GM18508 (cell line): ENCODE data around the gene HBZ.
"Not testable (repeated sequence)": the region's sequence is repeated elsewhere in the genome, so short reads cannot be mapped to it uniquely, and the experiment has no call there.

Source experiments
- ATAC-seq: cut with Tn5 transposase; IDR thresholded peaks from one replicate; pipeline ENCODE4 v1.9.1; 2021; ENCODE audit warnings: moderate number of reproducible peaks; ENCODE audit not compliant: insufficient read depth, unreplicated experiment

Gene HBZ

DNA sequence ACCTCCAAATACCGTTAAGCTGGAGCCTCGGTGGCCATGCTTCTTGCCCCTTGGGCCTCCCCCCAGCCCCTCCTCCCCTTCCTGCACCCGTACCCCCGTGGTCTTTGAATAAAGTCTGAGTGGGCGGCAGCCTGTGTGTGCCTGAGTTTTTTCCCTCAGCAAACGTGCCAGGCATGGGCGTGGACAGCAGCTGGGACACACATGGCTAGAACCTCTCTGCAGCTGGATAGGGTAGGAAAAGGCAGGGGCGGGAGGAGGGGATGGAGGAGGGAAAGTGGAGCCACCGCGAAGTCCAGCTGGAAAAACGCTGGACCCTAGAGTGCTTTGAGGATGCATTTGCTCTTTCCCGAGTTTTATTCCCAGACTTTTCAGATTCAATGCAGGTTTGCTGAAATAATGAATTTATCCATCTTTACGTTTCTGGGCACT, 25.0 kb downstream of the HBZ start:
- no peak for ATAC-seq

DNA sequence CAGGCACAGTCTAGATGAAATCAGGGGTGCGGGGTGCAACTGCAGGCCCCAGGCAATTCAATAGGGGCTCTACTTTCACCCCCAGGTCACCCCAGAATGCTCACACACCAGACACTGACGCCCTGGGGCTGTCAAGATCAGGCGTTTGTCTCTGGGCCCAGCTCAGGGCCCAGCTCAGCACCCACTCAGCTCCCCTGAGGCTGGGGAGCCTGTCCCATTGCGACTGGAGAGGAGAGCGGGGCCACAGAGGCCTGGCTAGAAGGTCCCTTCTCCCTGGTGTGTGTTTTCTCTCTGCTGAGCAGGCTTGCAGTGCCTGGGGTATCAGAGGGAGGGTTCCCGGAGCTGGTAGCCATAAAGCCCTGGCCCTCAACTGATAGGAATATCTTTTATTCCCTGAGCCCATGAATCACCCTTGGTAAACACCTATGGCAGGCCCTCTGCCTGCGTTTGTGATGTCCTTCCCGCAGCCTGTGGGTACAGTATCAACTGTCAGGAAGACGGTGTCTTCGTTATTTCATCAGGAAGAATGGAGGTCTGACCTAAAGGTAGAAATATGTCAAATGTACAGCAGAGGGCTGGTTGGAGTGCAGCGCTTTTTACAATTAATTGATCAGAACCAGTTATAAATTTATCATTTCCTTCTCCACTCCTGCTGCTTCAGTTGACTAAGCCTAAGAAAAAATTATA, 25.7 kb downstream of the HBZ start:
- ATAC-seq = no peak

DNA sequence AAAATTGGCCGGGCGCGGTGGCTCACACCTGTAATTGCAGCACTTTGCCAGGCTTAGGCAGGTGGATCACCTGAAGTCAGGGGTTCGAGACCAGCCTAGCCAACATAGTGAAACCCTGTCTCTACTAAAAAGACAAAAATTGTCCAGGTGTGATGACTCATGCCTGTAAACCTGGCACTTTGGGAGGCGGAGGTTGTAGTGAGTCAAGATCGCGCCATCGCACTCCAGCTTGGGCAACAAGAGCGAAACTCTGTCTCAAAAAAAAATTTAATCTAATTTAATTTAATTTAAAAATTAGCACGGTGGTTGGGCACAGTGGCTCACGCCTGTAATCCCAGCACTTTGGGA, 26.2 kb downstream of the HBZ start:
- ATAC-seq = no peak

DNA sequence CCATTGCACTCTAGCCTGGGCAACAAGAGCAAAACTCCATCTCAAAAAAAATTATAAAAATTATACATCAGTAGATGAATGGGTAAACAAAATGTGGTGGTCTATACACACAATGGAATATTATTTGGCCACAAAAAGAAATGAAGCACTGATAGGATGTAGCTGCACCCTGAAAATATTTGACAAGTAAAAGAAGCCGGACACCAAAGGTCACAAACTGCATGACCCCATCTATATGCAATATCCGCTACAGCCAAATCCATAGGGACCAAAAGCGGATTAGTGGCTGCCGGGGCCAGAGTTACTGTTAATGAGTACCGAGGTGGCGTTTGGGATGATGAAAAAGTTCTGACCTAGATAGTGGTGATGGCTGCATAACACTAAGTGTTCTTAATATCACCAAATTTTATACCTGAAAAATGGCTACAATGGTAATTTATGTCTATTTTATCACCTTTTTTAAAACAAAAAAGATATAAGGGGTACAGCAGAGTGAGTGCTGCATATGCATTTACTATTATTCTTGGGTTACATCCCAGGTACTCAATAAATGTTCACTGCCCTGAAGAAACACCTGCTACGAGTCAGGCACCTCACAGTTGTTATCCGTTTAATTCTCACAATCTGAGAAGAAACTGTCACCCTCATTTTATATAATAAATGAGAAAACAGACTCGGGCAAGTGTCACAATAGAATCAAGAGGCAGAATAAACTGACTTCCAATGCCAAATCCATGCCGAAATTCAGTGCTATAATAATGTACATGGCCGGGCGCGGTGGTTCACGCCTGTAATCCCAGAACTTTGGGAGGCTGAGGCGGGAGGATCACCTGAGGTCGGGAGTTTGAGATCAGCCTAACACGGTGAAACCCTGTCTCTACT, 27.0 kb downstream of the HBZ start:
- no peak for ATAC-seq

DNA sequence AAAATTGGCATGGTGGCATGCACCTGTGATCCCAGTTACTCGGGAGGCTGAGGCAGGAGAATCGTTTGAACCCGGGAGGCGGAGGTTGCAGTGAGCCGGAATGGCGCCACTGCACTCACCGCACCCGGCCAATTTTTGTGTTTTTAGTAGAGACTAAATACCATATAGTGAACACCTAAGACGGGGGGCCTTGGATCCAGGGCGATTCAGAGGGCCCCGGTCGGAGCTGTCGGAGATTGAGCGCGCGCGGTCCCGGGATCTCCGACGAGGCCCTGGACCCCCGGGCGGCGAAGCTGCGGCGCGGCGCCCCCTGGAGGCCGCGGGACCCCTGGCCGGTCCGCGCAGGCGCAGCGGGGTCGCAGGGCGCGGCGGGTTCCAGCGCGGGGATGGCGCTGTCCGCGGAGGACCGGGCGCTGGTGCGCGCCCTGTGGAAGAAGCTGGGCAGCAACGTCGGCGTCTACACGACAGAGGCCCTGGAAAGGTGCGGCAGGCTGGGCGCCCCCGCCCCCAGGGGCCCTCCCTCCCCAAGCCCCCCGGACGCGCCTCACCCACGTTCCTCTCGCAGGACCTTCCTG, 27.7 kb downstream of the HBZ start, which contains the start of gene HBQ1:
Gene HBQ1 (plus strand): TSS at position 359 of the 575 bp plus-strand sequence. CDS start 28 bp downstream, at position 387.
- no peak for ATAC-seq

DNA sequence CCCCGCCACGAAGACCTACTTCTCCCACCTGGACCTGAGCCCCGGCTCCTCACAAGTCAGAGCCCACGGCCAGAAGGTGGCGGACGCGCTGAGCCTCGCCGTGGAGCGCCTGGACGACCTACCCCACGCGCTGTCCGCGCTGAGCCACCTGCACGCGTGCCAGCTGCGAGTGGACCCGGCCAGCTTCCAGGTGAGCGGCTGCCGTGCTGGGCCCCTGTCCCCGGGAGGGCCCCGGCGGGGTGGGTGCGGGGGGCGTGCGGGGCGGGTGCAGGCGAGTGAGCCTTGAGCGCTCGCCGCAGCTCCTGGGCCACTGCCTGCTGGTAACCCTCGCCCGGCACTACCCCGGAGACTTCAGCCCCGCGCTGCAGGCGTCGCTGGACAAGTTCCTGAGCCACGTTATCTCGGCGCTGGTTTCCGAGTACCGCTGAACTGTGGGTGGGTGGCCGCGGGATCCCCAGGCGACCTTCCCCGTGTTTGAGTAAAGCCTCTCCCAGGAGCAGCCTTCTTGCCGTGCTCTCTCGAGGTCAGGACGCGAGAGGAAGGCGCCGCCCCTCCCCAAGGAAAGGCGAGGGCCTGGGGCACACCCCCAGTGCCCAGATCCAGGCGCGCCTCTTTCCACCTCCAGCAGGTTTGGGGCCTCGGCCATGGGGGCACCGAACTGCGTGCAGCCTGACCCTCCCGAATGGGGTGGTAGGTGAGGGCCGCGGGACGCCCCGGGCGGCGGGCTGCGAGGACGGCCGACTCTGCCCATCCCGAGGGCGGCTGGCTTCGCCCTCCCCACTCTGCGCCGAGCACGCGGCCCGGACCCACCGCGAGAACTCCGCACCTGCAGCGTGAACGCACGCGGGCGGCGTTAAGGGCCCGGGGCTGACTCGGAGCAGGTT, 28.5 kb downstream of the HBZ start:
- ATAC-seq = no peak

DNA sequence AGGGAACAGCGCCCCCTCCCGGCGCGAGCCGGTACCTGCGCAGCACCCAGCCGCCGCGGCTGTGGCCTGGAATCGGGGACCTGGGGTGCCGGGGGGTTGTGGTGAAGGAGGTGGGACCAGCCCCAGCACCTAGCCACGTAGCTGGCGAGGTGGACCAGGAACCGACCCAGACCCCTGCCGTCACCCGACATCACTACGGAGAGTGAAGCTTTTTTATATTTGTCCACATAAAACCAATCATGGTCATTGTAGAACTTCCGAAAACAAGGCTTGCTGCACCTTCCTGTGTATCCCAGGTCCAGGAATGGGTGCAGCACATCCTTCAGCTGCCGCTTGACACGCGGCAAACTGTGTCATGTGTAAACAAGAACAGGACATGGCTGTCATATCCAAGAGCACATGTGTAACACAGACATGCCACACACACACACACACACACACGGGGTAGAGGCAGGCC, 29.1 kb downstream of the HBZ start:
- no peak for ATAC-seq

DNA sequence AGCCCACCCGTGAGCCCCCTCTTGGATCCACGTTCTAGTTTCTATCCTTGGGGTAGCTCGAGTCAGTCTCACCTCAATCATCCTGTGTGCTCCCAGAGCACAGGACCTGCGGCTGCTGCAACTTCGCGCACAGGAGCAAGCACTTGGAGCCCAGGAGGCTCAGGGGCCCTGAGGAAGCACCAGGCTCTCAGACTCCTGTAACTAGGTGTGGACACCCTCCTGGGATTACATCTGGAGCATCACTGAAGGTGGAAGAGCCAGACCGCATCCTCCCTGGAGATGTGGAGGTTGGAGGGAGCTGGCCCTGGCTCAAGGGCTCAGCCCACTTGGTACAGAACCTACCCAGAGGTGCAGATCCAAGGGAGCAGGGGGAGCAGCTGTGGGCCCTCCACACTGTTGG, 30.6 kb downstream of the HBZ start:
- no peak for ATAC-seq

DNA sequence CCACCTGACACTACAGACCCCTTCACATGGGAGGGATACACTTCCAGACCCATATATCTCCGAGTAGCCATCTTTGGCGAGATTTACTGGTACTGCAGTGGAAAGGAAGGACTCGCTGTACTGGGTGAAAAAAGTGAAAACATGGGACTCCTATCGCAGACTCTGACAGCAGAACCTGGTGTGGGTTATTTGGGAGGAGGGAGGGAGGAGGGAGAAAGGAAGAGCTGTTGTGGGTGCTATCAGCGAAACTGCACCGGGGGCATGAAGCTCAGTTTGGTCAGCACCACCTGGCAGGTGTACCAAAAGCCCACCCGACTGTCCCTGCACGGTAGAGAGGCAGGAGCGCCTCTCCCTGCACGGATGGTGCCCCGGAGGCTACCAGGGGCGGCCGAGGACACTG, 32.8 kb downstream of the HBZ start:
- ATAC-seq = no peak

DNA sequence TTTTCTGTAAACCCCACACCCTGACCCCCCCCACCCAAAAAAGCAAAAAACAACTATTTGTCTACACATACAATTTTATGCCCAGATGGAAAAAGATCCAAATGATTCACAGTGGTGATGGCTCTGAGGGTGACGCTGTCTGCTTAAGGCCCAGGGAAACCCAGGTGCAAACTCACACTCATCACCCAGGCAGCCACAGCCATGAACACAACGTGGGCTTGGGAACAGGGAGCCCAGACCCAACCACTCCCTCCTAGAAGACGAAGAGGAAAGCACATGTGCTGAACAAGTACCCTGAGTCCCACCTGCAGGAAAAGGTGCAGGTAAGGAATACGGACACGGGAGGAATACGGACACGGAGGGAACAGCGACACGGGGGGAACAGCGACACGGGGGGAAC, 33.2 kb downstream of the HBZ start:
- ATAC-seq = no peak

DNA sequence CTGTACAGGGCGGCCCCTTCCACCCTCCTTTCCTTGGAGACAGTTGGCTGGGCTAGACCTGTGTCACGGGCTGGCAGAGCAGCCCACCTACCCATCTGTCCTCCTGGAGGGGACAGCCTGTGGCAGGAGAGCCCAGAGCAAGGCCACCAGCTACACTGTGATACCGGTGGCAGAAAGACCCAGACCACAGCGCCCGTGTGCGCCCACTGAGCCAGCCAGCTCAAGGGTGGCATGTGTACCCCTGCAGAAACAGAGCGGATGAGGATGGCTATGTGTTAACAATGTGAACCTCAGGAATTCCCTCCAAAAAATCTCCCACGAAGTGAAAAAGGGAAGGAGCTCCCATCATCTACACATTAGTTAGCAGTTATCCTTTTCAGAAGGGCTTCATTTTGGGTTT, 34.9 kb downstream of the HBZ start:
- ATAC-seq = no peak

DNA sequence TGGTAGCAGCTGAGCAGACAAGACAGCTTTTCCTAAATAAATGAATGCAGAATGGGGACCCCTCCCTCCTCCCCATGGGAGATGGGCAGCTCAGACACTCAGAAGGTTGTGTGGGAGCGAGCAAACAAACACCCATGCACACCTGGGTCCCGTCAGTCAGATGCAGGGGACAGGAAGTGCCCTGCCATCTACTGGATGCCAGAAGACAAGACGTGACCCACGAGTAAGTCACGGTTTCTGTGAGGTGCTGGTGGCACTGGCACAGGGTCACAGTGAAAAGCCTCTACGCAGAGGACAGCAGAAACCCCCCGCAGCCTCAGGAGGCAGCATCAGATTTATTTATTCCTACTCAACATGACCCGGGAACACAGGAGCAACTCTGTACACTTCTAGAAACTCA, 36.2 kb downstream of the HBZ start:
- no peak for ATAC-seq

DNA sequence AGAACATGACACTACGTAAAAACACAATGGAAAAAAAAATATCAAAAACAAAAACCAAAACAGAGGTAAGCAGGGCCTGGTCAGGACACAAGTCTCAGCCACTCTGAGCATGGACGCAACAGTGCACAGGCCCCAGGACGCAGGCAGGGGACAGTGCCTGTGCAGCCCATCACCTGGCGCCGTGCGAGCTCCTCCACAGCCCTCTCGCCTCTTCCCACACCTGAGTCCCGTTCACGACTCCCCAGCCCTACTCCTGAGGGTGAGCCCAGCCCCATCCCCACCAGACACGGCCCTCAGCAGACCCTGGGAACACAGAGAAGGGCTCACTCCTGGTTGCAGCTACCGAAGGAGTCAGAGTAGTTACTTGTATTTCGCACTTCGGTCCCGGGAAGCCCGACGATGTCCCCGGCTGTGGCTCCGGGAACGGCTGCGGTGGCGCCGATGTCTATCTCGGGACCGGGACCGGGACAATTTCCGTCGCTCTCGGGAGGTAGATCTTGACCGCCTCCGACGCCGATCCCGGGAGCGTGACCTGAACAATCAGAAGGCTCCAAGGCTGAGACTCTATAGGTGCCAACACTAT, 37.3 kb downstream of the HBZ start:
- no peak for ATAC-seq

DNA sequence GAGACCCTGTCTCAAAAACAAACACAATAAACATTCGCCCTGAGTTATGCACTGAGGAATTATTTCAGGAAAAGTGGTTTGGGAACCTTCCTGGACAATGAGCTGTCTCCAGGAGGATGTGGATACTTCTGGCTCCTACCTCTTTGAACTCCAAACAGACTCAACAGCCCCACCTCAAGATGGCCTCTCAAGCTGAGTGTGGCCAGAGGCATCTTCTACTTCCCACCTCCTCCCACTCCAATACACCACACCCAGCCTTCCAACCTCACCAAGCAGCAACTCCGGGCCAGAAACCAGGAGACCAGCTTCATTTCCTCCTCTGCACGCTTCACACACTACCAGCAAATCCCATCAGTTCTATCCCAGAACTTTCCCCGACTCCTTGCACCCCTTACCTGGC, 39.4 kb downstream of the HBZ start:
- no peak for ATAC-seq

DNA sequence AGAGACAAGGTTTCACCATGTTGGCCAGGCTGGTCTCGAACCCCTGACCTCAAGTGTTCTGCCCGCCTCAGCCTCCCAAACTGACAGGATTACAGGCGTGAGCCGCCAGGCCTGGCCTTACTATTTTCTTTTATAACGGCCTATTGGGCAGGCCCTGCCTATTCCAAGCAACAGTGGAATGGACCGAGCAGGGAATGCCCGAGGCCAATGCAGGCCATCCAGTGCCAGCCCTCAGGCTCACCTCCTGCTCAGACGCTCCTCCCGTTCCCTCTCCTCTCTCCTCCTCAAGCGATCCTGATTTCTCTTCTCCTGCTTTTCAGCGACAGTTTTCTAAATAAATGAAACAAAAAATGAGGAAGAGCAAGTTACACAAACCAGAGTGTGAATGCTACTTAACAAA, 40.2 kb downstream of the HBZ start:
- ATAC-seq = no peak

DNA sequence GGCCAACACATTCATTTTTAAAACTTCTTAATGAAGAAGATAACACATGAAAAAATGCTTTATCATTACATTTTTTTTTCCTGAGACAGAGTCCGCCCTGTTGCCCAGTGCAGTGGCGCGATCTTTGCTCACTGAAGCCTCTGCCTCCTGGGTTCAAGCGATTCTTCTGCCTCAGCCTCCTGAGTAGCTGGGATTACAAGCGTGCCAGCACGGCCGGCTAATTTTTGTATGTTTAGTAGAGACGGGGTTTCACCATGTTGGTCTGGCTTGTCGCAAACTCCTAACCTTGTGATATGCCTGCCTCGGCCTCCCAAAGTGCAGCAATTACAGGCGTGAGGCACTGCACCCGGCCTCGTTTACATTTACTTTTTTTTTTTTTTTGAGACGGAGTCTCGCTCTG, 41.0 kb downstream of the HBZ start:
- ATAC-seq = no peak

DNA sequence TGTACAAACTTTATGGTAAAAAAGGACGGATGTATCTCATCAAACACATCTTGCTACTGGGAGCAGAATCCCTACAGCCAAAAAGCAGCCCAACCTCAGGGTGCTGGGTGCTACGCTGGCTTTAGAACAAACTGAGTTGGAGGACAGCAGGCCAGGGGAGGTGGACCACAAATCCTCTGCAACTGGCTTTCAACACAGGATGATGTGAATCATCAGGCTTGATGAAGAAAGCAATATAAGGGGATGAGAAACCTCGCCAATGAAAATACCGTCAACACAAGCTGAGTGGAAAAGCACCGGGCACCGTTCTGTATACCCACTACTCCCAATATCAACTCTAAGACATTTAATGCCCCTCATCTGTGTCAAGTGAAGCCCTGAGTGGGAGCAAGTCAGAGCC, 42.1 kb downstream of the HBZ start:
- ATAC-seq = no peak

DNA sequence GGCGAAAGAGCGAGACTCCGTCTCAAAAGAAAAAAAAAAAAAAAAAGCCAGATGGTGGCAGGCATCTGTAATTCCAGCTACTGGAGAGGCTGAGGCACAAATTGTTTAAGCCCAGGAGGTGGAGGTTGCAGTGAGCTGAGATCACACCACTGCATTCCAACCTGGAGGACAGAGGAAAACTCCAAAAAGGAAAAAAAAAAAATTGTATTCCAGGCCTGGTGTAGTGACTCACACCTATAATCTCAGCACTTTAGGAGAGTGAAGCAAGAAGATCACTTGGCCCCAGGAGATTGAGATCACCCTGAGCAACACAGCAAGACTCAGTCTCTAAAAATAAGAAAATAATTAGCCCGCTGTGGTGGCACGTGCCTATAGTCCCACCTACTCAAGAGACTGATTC, 47.9 kb downstream of the HBZ start:
- ATAC-seq = no peak

DNA sequence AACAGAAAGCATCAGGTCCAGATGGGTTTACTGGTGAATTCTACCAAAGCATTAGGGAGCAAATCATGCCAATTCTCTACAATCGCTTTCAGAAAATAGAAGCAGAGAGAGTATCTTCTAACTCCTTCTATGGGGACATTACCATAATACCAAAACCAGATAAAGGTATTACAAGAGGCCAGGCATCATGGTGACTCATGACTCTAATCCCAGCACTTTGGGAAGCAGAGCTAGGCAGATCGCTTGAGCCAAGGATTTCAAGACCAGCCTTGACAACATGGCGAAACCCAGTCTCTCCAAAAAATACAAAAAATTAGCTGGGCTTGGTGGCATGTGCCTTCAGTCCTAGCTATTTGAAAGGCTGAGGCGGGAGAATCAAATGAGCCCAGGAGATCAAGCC, 50.8 kb downstream of the HBZ start:
- ATAC-seq = no peak

DNA sequence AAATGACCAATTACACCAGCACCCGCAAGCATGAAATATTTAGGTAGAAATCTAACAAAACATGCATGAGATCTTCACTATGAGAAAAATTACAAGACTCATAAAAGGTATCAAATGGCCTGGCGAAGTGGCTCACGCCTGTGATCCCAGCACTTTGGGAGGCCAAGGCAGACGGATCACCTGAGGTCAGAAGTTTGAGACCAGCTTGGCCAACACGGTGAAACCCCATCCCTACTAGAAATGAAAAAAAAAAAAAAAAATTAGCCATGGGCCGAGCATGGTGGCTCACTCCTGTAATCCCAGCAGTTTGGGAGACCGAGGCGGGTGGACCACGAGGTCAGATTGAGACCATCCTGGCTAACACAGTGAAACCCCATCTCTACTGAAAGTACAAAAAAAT, 51.6 kb downstream of the HBZ start:
- not testable (repeated sequence) for ATAC-seq
